ENCODE measurements around the gene ZNF202.

Gene ZNF202

DNA sequence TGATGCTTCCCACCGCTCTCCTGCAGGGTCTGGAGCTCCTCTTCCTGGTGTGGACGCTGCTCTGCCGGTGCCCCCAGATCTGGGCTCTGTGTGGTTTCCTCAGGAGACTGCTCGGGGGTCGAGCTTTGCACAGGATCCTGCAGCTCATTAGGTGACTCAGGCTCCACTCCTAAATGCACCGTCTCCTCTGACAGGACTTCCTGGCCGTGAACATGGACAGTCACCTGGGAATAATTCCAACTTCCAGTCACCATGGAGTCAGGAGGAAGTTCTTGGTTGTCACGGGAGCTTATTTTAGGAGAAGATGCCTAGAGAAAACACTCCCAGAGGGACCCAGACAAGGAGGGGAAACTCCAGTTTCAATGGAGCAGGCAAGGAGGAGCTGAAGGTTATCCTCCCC is 11.9 kb downstream of the ZNF202 start:
- TF ChIP-seq, protein P1, sequence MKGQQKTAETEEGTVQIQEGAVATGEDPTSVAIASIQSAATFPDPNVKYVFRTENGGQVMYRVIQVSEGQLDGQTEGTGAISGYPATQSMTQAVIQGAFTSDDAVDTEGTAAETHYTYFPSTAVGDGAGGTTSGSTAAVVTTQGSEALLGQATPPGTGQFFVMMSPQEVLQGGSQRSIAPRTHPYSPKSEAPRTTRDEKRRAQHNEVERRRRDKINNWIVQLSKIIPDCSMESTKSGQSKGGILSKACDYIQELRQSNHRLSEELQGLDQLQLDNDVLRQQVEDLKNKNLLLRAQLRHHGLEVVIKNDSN (IDR thresholded peaks at IDR 0.05), result no peak
- TF ChIP-seq TEAD4 (IDR thresholded peaks at IDR 0.05), result no peak
- TF ChIP-seq TCF12 (IDR thresholded peaks at IDR 0.05; ENCODE audit: low read depth), result no peak
- no peak for TF ChIP-seq NFIC (IDR thresholded peaks at IDR 0.05)
- TF ChIP-seq, protein P2, sequence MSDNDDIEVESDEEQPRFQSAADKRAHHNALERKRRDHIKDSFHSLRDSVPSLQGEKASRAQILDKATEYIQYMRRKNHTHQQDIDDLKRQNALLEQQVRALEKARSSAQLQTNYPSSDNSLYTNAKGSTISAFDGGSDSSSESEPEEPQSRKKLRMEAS (IDR thresholded peaks at IDR 0.05), result no peak
- no peak for TF ChIP-seq EP300 (IDR thresholded peaks at IDR 0.05; ENCODE audit: borderline replicate concordance)
- TF ChIP-seq ZBTB7A (IDR thresholded peaks at IDR 0.05; ENCODE audit: low read depth), result no peak
- no peak for TF ChIP-seq YY1 (IDR thresholded peaks at IDR 0.05; ENCODE audit: low read depth)
- TF ChIP-seq TAF1 (IDR thresholded peaks at IDR 0.05; ENCODE audit: low read depth), result no peak
- no peak for TF ChIP-seq CREB1 (IDR thresholded peaks at IDR 0.05; ENCODE audit: low read depth)
- no peak for TF ChIP-seq FOXM1 (IDR thresholded peaks at IDR 0.05; ENCODE audit: borderline replicate concordance, low read depth)
- TF ChIP-seq CEBPB (IDR thresholded peaks at IDR 0.05), result no peak
- no peak for TF ChIP-seq RAD21 (IDR thresholded peaks at IDR 0.05; ENCODE audit: low read depth)
- TF ChIP-seq, protein P3, sequence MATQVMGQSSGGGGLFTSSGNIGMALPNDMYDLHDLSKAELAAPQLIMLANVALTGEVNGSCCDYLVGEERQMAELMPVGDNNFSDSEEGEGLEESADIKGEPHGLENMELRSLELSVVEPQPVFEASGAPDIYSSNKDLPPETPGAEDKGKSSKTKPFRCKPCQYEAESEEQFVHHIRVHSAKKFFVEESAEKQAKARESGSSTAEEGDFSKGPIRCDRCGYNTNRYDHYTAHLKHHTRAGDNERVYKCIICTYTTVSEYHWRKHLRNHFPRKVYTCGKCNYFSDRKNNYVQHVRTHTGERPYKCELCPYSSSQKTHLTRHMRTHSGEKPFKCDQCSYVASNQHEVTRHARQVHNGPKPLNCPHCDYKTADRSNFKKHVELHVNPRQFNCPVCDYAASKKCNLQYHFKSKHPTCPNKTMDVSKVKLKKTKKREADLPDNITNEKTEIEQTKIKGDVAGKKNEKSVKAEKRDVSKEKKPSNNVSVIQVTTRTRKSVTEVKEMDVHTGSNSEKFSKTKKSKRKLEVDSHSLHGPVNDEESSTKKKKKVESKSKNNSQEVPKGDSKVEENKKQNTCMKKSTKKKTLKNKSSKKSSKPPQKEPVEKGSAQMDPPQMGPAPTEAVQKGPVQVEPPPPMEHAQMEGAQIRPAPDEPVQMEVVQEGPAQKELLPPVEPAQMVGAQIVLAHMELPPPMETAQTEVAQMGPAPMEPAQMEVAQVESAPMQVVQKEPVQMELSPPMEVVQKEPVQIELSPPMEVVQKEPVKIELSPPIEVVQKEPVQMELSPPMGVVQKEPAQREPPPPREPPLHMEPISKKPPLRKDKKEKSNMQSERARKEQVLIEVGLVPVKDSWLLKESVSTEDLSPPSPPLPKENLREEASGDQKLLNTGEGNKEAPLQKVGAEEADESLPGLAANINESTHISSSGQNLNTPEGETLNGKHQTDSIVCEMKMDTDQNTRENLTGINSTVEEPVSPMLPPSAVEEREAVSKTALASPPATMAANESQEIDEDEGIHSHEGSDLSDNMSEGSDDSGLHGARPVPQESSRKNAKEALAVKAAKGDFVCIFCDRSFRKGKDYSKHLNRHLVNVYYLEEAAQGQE (IDR thresholded peaks at IDR 0.05; ENCODE audit: low read depth), result no peak
- no peak for TF ChIP-seq EGR1 (IDR thresholded peaks at IDR 0.05)

DNA sequence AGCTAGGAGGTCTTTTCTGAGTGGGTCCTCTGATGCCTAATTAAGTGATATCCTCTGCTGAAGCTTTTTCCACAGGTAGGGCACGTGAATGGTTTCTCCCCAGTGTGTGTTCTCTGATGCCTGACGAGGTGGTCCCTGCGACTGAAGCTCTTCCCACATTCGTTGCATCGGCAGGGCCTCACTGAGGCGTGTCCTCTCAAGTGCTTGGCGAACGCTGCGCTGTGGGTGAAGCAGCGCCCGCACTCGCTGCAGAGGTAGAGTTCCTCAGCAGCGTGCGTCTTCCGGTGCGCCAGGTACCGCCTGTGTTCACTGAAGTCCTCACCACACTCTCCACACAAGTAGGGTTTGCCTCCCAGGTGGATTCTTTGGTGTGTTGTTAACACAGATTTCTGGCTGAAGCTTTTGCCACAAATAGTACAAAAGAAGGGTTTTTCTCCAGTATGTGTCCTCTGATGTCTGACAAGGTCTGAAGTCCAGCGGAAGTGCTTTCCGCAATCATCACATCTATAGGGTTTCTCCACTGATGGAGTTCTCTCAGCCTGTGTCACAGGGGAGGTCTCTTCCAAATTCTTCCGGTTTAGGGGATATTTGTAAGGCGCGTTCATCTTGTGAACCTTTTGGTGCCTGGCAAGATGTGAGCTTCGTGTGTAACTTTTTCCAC is 15.3 kb downstream of the ZNF202 start:
- no peak for TF ChIP-seq EGR1 (IDR thresholded peaks at IDR 0.05)
- TF ChIP-seq RAD21 (IDR thresholded peaks at IDR 0.05; ENCODE audit: low read depth), result no peak
- no peak for TF ChIP-seq CEBPB (IDR thresholded peaks at IDR 0.05)
- no peak for TF ChIP-seq FOXM1 (IDR thresholded peaks at IDR 0.05; ENCODE audit: borderline replicate concordance, low read depth)
- no peak for TF ChIP-seq CREB1 (IDR thresholded peaks at IDR 0.05; ENCODE audit: low read depth)
- TF ChIP-seq TCF12 (IDR thresholded peaks at IDR 0.05; ENCODE audit: low read depth), result no peak
- TF ChIP-seq YY1 (IDR thresholded peaks at IDR 0.05; ENCODE audit: low read depth), result no peak
- TF ChIP-seq NFIC (IDR thresholded peaks at IDR 0.05), result no peak
- no peak for TF ChIP-seq TEAD4 (IDR thresholded peaks at IDR 0.05)
- TF ChIP-seq, protein P2 (IDR thresholded peaks at IDR 0.05), result no peak
- TF ChIP-seq, protein P3 (IDR thresholded peaks at IDR 0.05; ENCODE audit: low read depth), result no peak
- TF ChIP-seq, protein P1 (IDR thresholded peaks at IDR 0.05), result no peak
- no peak for TF ChIP-seq TAF1 (IDR thresholded peaks at IDR 0.05; ENCODE audit: low read depth)
- TF ChIP-seq EP300 (IDR thresholded peaks at IDR 0.05; ENCODE audit: borderline replicate concordance), result no peak
- TF ChIP-seq ZBTB7A (IDR thresholded peaks at IDR 0.05; ENCODE audit: low read depth), result no peak

DNA sequence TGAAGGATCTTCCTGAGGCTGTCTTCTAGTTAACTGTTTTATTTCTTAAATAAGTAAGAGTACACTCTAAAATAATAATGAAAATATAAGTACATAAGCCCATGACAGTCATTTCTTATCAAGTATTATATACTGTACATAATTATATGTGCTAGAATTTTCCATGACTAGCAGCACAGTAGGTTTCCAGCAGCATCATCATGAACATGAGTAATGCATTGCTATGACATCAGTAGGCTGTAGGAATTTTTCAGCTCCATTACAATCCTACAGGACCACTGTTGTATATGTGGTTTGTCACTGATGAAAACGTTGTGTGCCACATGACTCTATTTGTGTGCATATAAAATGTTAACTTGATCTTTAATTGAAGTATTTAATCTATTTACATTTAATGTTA is 22.0 kb downstream of the ZNF202 start:
- TF ChIP-seq RAD21 (IDR thresholded peaks at IDR 0.05; ENCODE audit: low read depth), result no peak
- TF ChIP-seq, protein P2 (IDR thresholded peaks at IDR 0.05), result no peak
- no peak for TF ChIP-seq TEAD4 (IDR thresholded peaks at IDR 0.05)
- TF ChIP-seq EP300 (IDR thresholded peaks at IDR 0.05; ENCODE audit: borderline replicate concordance), result no peak
- no peak for TF ChIP-seq TCF12 (IDR thresholded peaks at IDR 0.05; ENCODE audit: low read depth)
- no peak for TF ChIP-seq TAF1 (IDR thresholded peaks at IDR 0.05; ENCODE audit: low read depth)
- TF ChIP-seq YY1 (IDR thresholded peaks at IDR 0.05; ENCODE audit: low read depth), result no peak
- TF ChIP-seq EGR1 (IDR thresholded peaks at IDR 0.05), result no peak
- no peak for TF ChIP-seq ZBTB7A (IDR thresholded peaks at IDR 0.05; ENCODE audit: low read depth)

DNA sequence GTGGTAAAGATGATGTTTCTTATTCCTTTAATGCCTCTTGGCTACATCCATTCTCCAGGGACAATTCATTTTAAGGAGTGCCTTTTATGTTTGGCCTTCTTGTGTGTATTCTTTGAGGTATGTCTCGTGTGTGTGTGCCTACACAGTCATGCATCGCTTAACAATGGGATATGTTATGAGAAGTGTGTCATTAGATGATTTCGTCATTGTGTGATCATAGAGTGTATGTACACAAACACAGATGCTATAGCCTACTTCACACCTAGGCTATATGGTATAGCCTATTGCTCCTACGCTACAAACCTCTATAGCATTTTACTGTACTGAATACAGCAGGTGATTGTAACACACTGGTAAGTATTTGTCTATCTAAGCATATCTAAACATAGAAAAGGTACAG is 23.0 kb downstream of the ZNF202 start:
- TF ChIP-seq, protein P3 (IDR thresholded peaks at IDR 0.05; ENCODE audit: low read depth), result no peak
- TF ChIP-seq RAD21 (IDR thresholded peaks at IDR 0.05; ENCODE audit: low read depth) (no peak), NFIC (IDR thresholded peaks at IDR 0.05) (no peak), TCF12 (IDR thresholded peaks at IDR 0.05; ENCODE audit: low read depth) (no peak), CEBPB (IDR thresholded peaks at IDR 0.05) (no peak), FOXM1 (IDR thresholded peaks at IDR 0.05; ENCODE audit: borderline replicate concordance, low read depth) (no peak), EGR1 (IDR thresholded peaks at IDR 0.05) (no peak), YY1 (IDR thresholded peaks at IDR 0.05; ENCODE audit: low read depth) (no peak), TAF1 (IDR thresholded peaks at IDR 0.05; ENCODE audit: low read depth) (no peak), CREB1 (IDR thresholded peaks at IDR 0.05; ENCODE audit: low read depth) (no peak), ZBTB7A (IDR thresholded peaks at IDR 0.05; ENCODE audit: low read depth) (no peak), TEAD4 (IDR thresholded peaks at IDR 0.05) (no peak), EP300 (IDR thresholded peaks at IDR 0.05; ENCODE audit: borderline replicate concordance) (no peak)
- TF ChIP-seq, protein P1 (IDR thresholded peaks at IDR 0.05), result no peak
- TF ChIP-seq, protein P2 (IDR thresholded peaks at IDR 0.05), result no peak
